Hepatocyte (in vitro differentiated cells): ENCODE data around the gene UBE2D2. TPM values are rescaled to one million over a fixed set of nuclear protein-coding genes. Genes with fewer than 3 reads are reported as not detected.

Source experiments
- DNase-seq: peaks from one replicate; pipeline ENCODE4 v3.0.0-alpha.2; 2016; ENCODE audit warnings: low spot score
- H2AFZ ChIP-seq: fragments of 200-600 bp; sonication (generic); 2 replicates; pipeline ENCODE4 v1.6.0; 2016; ENCODE audit warnings: antibody characterized with exemption, mild to moderate bottlenecking
- H3K27ac ChIP-seq: fragments of 200-600 bp; sonication (generic); 2 replicates; pipeline ENCODE4 v1.5.1; 2016; ENCODE audit warnings: mild to moderate bottlenecking
- H3K27me3 ChIP-seq: fragments of 200-600 bp; sonication (generic); 2 replicates; pipeline ENCODE4 v1.6.1; 2016
- H3K36me3 ChIP-seq: fragments of 200-600 bp; sonication (generic); replicated peaks from 2 replicates; pipeline ENCODE4 v1.5.1; 2016; ENCODE audit warnings: low read depth; ENCODE audit not compliant: insufficient read depth
- H3K4me1 ChIP-seq: fragments of 200-600 bp; sonication (generic); 2 replicates; pipeline ENCODE4 v1.5.1; 2016; ENCODE audit warnings: mild to moderate bottlenecking, moderate library complexity; ENCODE audit not compliant: insufficient read depth
- H3K4me2 ChIP-seq: fragments of 200-600 bp; sonication (generic); 2 replicates; pipeline ENCODE4 v1.6.0; 2016
- H3K4me3 ChIP-seq: fragments of 200-600 bp; sonication (generic); 2 replicates; pipeline ENCODE4 v1.5.1; 2016; ENCODE audit warnings: mild to moderate bottlenecking
- H3K79me2 ChIP-seq: fragments of 200-600 bp; sonication (generic); 2 replicates; pipeline ENCODE4 v1.6.0; 2017; ENCODE audit warnings: mild to moderate bottlenecking
- H3K9me2 ChIP-seq: fragments of 200-600 bp; sonication (generic); replicated peaks from 2 replicates; pipeline ENCODE4 v1.6.0; 2017; ENCODE audit warnings: mild to moderate bottlenecking; ENCODE audit not compliant: insufficient read depth
- H3K9me3 ChIP-seq: fragments of 200-600 bp; sonication (generic); 2 replicates; pipeline ENCODE4 v1.5.1; 2016; ENCODE audit warnings: low read depth, mild to moderate bottlenecking
- H4K20me1 ChIP-seq: fragments of 200-600 bp; sonication (generic); 2 replicates; pipeline ENCODE4 v1.6.0; 2016; ENCODE audit warnings: mild to moderate bottlenecking; ENCODE audit not compliant: insufficient read depth, poor library complexity, severe bottlenecking
- CTCF ChIP-seq: fragments of 200-600 bp; sonication (generic); IDR thresholded peaks from 2 replicates; pipeline ENCODE4 v1.5.1; 2016; ENCODE audit warnings: antibody characterized with exemption, mild to moderate bottlenecking; ENCODE audit not compliant: poor library complexity
- EZH2 ChIP-seq: fragments of 200-600 bp; sonication (generic); IDR thresholded peaks from 2 replicates; pipeline ENCODE4 v1.6.1; 2016; ENCODE audit warnings: antibody characterized with exemption, mild to moderate bottlenecking, borderline replicate concordance
- EZH2phosphoT487 ChIP-seq: fragments of 200-600 bp; sonication (generic); IDR thresholded peaks from one replicate; pipeline ENCODE4 v1.6.1; 2018; ENCODE audit warnings: antibody characterized with exemption, mild to moderate bottlenecking, low read depth, moderate library complexity; ENCODE audit not compliant: unreplicated experiment, severe bottlenecking
- WGBS: methylation state at CpG from one replicate; pipeline ENCODE4 v1.1.6; 2016; ENCODE audit warnings: low lambda C conversion rate; ENCODE audit errors: missing lambda C conversion rate; 5-methylcytosine and 5-hydroxymethylcytosine counted together
- polyA plus RNA-seq: library from polyadenylated mRNA; unstranded; fragments of >200 nt; fragmentation: Nextera tagmentation; extraction: Ambion mirVana; gene quantifications from 2 replicates; pipeline ENCODE4 v1.2.1, GENCODE V29; 2016
- total RNA-seq: library from RNA; depleted of rRNA; stranded (reverse); fragments of >200 nt; gene quantifications from 2 replicates; pipeline ENCODE4 v1.2.3, GENCODE V29; 2014

Gene UBE2D2
- total and polyA plus RNA-seq, 2 experiments from 2014 or later: 85.9 to 182 TPM

- DNase-seq: no peak
- TF ChIP-seq EZH2phosphoT487 (no peak), EZH2 (no peak), CTCF (peak; percentile 15)
- H3K4me1 ChIP-seq: peaks cover 22% of the 10 kb centered on the region
- H3K27me3 ChIP-seq: no peaks in the 10 kb centered on the region
- H3K4me2 ChIP-seq: no peak overlapping the region
- no peaks in the 10 kb centered on the region for H3K9me3 ChIP-seq
- WGBS: 87% methylated on average over 16 of the region's 16 CpGs
- H3K4me3 ChIP-seq: no peak overlapping the region
- H4K20me1 ChIP-seq: peaks cover 97% of the 10 kb centered on the region
- H3K9me2 ChIP-seq: no peaks in the 10 kb centered on the region
- no peak overlapping the region for H2AFZ ChIP-seq
- H3K36me3 ChIP-seq: no peaks in the 10 kb centered on the region
- H3K79me2 ChIP-seq: peaks cover 98% of the 10 kb centered on the region
- H3K27ac ChIP-seq: peak overlapping the region; percentile 34
These were observed 109.4 kb downstream of the UBE2D2 start for GRCh38 chr5:139670369-139671095.

- H3K36me3 ChIP-seq: no peaks in the 10 kb centered on the region
- H3K4me3 ChIP-seq: no peak overlapping the region
- no peaks in the 10 kb centered on the region for H3K27me3 ChIP-seq
- H3K9me2 ChIP-seq: no peaks in the 10 kb centered on the region
- peaks cover 93% of the 10 kb centered on the region for H4K20me1 ChIP-seq
- 80% methylated on average over 19 of the region's 20 CpGs for WGBS
- no peak for DNase-seq
- no peak overlapping the region for H3K4me2 ChIP-seq
- H3K79me2 ChIP-seq: peaks cover 95% of the 10 kb centered on the region
- no peak overlapping the region for H2AFZ ChIP-seq
- H3K27ac ChIP-seq: no peak overlapping the region
- no peaks in the 10 kb centered on the region for H3K9me3 ChIP-seq
- TF ChIP-seq EZH2: no peak
- no peak for TF ChIP-seq CTCF
- peaks cover 22% of the 10 kb centered on the region for H3K4me1 ChIP-seq
These were observed 110.1 kb downstream of the UBE2D2 start for GRCh38 chr5:139671096-139671841.

- Histone ChIP-seq H3K4me3 (no peak overlapping the region), H3K79me2 (peaks cover 79% of the 10 kb centered on the region), H3K9me3 (no peaks in the 10 kb centered on the region), H3K9me2 (no peaks in the 10 kb centered on the region), H3K4me1 (peaks cover 9% of the 10 kb centered on the region), H4K20me1 (peaks cover 96% of the 10 kb centered on the region), H3K27ac (no peak overlapping the region), H3K4me2 (no peak overlapping the region), H3K36me3 (no peaks in the 10 kb centered on the region), H3K27me3 (no peaks in the 10 kb centered on the region), H2AFZ (no peak overlapping the region)
- 97% methylated on average over 4 of the region's 4 CpGs for WGBS
- TF ChIP-seq CTCF (no peak), EZH2 (no peak), EZH2phosphoT487 (no peak)
- no peak for DNase-seq
These were observed 114.1 kb downstream of the UBE2D2 start for GRCh38 chr5:139675213-139675612.
